ENCODE data around the gene ESAM.

DNA sequence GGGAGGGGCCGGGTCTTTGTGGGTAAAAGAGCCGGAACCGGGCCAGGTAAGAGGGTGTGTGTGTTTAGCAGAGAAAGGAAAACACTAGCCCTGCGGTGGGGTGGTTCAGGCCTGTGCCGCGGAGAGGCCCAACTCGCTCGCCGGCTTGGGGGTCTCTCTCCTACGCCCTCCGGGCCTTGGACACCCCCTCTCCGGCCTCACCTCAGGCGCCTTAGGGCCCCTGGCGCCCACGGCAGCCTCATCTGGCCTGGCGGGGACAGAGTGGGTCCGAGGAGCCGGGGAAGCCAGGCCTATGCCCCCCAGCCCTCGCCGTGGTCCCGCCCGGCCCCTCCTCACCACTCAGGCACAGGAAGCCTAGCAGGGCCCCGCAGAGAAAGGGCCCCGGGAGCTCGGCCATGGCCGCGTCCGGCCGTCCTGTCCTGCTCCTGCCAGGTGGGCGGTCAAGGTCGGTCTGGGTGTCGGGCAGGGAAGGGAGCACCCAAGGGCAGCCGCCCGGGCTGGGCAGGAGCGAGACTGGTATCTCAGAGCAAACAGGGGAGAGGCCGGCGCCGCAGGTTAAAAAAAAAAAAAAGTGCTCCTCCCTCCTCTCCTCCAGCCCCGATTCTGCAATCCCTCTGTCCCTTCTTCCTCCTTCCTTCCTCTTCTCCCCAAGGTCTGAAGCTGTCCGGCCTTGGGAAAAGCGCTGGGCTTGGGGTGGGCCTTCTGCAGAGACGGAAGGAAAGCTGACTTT is 10.2 kb downstream of the ESAM start, which contains the start of gene VSIG2:
- TF ChIP-seq CTCF (IDR thresholded peaks at IDR 0.05) (no peak), EZH2 (IDR thresholded peaks at IDR 0.05; ENCODE audit: borderline replicate concordance, insufficient read depth, low read depth, low read length, poor library complexity, severe bottlenecking) (no peak)
